GM10248 (cell line): ENCODE measurements around the gene STX8.

ENCODE experiments used
- CTCF ChIA-PET: fragments of 300-600 bp; sonication (Branson Sonifier 250); formaldehyde crosslinking; extraction: SDS; loops from one replicate; lab custom pipeline; 2021; ENCODE audit warnings: antibody characterized with exemption; lab: Yijun Ruan, JAX
- POLR2A ChIA-PET: fragments of 350-650 bp; sonication (Branson Sonifier 250); formaldehyde crosslinking; extraction: SDS; loops from one replicate; lab custom pipeline; 2020; ENCODE audit warnings: antibody characterized with exemption; lab: Yijun Ruan, JAX
- DNase-seq: peaks from one replicate; pipeline ENCODE4 v3.0.0; 2012; ENCODE audit errors: extremely low spot score
- TF ChIP-seq, protein P1 (sequence below): IDR thresholded peaks from 2 replicates; pipeline ENCODE4 v1.5.1; 2012; ENCODE audit warnings: mild to moderate bottlenecking, low read depth; ENCODE audit errors: extremely low read depth, missing control alignments, control extremely low read depth

The STX8 gene

DNA sequence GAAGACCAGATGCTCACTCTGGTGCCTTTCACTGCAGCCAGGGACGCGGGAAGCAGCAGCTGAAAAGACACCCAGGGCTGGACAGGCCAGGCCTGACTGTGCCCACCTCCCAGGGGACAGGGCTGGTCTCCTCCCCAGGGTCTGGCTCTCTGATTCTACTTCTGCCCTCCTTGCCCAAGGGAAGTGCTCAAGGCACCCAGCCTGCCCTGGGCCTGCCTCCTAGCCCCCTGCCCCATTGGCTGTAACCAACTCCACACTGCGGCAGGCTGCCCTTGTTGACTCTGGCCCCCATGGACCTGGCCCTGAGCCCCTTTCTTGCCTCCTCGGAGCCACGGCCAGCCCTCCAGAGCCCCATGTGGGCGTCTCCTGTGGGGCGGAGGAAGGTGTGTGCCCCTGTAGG, 341.9 kb downstream of the STX8 start:
- ChIA-PET CTCF (interaction anchor here (1.6 kb wide), 1 partner anchor 11 kb away, joined by 3 read pairs; no protein-coding TSS in a partner anchor), POLR2A (no interaction called here)
- TF ChIP-seq, protein P1, sequence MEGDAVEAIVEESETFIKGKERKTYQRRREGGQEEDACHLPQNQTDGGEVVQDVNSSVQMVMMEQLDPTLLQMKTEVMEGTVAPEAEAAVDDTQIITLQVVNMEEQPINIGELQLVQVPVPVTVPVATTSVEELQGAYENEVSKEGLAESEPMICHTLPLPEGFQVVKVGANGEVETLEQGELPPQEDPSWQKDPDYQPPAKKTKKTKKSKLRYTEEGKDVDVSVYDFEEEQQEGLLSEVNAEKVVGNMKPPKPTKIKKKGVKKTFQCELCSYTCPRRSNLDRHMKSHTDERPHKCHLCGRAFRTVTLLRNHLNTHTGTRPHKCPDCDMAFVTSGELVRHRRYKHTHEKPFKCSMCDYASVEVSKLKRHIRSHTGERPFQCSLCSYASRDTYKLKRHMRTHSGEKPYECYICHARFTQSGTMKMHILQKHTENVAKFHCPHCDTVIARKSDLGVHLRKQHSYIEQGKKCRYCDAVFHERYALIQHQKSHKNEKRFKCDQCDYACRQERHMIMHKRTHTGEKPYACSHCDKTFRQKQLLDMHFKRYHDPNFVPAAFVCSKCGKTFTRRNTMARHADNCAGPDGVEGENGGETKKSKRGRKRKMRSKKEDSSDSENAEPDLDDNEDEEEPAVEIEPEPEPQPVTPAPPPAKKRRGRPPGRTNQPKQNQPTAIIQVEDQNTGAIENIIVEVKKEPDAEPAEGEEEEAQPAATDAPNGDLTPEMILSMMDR, result no peak
- DNase-seq, result no peak

DNA sequence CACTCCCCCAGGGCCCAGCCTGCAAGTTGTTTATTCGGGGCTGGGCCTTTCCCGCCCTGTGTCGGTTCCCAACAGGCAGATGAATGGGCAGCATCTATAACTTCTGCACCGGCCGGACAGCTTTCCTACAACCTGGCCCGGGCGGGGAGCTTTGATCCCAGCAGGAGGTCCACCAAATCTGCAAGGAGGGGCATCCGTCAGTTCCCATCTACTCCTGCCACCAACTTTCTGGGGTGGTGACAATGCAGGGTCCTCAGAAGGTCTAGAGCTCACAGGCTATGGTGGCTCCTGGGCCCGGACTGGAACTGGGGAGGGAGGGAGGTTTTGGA, 342.4 kb downstream of the STX8 start:
- no peak for DNase-seq
- TF ChIP-seq, protein P1, result no peak
- ChIA-PET POLR2A (no interaction called here), CTCF (interaction anchor here (1.6 kb wide), 1 partner anchor 10 kb away, joined by 3 read pairs; no protein-coding TSS in a partner anchor)

DNA sequence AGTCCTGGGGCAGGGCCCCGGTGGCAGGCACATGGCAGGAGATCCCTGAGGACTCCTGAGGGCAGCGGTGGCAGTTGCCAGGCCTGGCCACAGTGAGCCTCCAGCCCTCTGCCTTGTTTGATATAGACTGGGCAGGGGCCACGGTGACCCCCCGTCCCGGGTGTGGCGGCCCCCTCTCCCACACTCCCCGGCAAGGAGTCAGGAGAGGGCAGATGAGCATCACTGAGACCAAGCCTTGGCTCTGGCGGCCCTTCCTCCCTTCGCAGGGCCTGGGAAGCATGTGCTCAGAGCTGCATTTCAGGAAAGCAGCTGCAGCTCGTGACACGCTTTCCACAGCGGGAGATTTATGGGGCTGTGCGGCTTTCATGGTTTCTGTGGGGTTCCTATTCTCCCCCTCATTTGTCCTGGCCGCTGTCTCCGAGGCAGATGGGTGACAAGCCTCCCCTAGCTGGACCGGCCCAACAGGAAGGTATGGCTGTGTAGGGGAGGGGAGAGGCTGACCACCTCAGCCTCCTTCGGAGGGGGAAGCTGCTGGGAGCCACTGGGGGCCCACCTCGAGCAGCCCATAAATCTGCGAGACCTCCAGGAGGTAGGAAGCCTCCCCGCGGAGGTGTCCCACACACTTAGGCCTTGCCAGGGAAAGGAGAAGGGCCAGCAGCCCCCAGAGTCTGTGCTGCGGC, 342.9 kb downstream of the STX8 start:
- TF ChIP-seq, protein P1, result no peak
- POLR2A ChIA-PET, result no interaction called here
- DNase-seq, result no peak
- CTCF ChIA-PET, result interaction anchor here (1.6 kb wide), 1 partner anchor 10 kb away, joined by 3 read pairs; no protein-coding TSS in a partner anchor

DNA sequence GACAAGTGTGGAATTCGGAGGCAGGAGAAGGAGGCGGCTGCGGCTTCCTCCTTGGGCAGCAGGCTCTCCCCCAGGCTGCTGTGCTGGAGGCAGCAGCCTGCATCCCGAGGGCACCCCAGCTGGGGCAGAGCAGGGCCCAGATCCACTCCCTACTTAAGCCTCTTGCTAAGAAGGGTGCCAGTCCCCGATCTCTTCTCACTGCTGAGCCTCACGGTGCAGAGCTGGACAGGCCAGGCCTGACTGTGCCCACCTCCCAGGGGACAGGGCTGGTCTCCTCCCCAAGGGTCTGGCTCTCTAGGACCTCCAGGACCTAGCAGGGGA, 343.5 kb downstream of the STX8 start:
- no peak for DNase-seq
- ChIA-PET POLR2A (no interaction called here), CTCF (interaction anchor here (1.6 kb wide), 1 partner anchor 9 kb away, joined by 3 read pairs; no protein-coding TSS in a partner anchor)
- TF ChIP-seq, protein P1, result no peak

DNA sequence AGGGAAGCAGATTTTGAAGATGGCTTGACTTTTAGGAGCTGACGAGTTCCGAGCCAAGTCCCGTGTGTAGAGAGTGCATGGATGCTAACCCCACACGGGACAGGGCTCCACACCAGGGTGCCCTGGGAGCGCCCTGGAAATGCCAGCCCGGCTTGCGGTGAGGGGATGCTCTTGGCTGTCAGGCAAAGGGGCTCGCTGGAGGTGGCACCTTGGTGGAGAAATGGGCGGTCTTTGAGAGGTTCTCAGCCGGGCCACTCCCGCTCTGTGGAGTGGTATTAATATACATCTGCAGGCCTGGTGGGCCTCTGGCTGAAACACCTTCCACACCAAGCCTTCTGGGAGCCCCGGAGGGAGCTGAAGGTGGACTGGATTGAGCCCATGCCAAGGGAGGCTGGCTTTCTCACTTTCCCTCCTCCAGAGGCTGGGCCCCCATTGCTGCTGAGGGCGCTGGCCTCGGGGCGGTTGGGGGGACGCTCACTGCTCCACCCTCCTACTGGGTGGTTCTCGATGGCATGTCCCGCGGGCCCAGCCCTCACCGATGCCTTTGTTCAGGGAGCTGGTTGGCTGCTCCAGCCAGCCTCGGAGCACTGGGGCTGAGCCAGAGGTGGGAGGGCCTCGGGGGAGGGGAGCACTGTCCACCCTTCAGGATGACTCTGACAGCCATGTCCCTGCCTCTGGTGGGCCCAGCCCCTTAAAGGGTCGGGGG, 344.0 kb downstream of the STX8 start:
- TF ChIP-seq, protein P1, result no peak
- CTCF ChIA-PET, result interaction anchor here (1.3 kb wide), 1 partner anchor 32 kb away, joined by 4 read pairs; no protein-coding TSS in a partner anchor
- DNase-seq, result no peak
- POLR2A ChIA-PET, result no interaction called here

DNA sequence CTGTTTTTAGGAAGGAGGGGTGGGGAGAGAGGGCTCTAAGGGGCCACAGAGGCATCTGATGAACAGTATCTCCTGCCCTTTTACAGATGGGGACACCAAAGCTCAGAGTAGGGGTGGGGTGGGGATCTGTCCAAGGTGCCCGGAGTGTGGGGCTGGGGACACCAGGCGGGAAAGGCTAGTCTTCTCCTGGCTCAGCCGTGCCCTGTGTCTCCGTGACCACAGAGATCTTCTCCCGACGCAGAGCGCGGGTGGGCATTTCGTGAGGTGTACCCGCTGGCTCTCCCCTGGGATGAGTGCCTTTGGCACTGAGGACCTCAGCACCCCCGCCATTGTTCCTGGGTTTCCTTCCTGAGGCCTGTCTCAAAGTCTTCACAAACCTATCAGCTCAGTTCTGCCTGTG, 344.8 kb downstream of the STX8 start:
- CTCF ChIA-PET, result interaction anchor here (1.3 to 1.6 kb wide), 2 partner anchors 11 to 31 kb away, joined by 4 read pairs; no protein-coding TSS in a partner anchor
- POLR2A ChIA-PET, result no interaction called here
- DNase-seq, result no peak

More for the DNA sequence above, 344.8 kb downstream of the STX8 start:
- TF ChIP-seq, protein P1, result no peak
